K562 (cell line): Measurements from ENCODE around the gene ZCCHC24. TPM values are rescaled to one million over a fixed set of nuclear protein-coding genes. Genes with fewer than 3 reads are reported as not detected.
A peak's percentile ranks its signal among the peaks of the same experiment; 100 is the strongest.

Experiments used
- ATAC-seq: fragments of 200-7000 bp; cut with Tn5 transposase; 3 replicates; pipeline ENCODE4 v1.9.1; 2020; ENCODE audit warnings: moderate library complexity
- BruUV-seq: library from RNA; stranded (reverse); fragments of 400-500 nt; replicated peaks from 2 replicates; lab custom pipeline; 2021; lab: Mats Ljungman, UMichigan
- CTCF ChIA-PET: fragments of 300-600 bp; formaldehyde crosslinking; extraction: SDS; loops from one replicate; lab custom pipeline; 2021; ENCODE audit warnings: low intra/inter-chr PET ratio; lab: Yijun Ruan, JAX
- POLR2A ChIA-PET: fragments of 300-600, 350-650 bp; sonication (Branson Sonifier 250); formaldehyde crosslinking; extraction: SDS; loops from one replicate; lab custom pipeline; 2021; ENCODE audit warnings: antibody characterized with exemption, inconsistent platforms; lab: Yijun Ruan, JAX
- DNase-seq, 4 experiments: peaks; one replicate each; pipeline versions ENCODE4 v3.0.0 to v3.0.0-alpha.2; 2011 to 2018; ENCODE audit warnings: low spot score in 3 of 4, mixed read lengths in 3 of 4; ENCODE audit errors: extremely low read depth in 1 of 4
- FAIRE-seq: peaks from 2 replicates; lab custom pipeline; 2011; peaks lifted over from hg19 to GRCh38; lab: Jason Lieb, UNC
- H2AFZ ChIP-seq: 2 replicates; pipeline ENCODE4 v1.6.0; 2011; ENCODE audit warnings: low read depth, low read length, control low read depth, inconsistent platforms
- H3K27ac ChIP-seq: fragments of 200-600 bp; 3 replicates; pipeline ENCODE4 v1.8.0; 2011; ENCODE audit warnings: low read depth, mild to moderate bottlenecking, control low read depth, inconsistent platforms, low read length, moderate library complexity, mixed read lengths; ENCODE audit errors: extremely low read depth
- H3K27me3 ChIP-seq, 2 experiments: fragments of 300-600 bp in 1 of 2; 2 replicates in 1 of 2; 3 replicates in 1 of 2; pipeline versions ENCODE4 v1.6.0 to v1.8.0; 2011; ENCODE audit warnings: inconsistent platforms in 2 of 2, low read length in 2 of 2, mild to moderate bottlenecking in 1 of 2, mixed read lengths in 1 of 2, moderate library complexity in 1 of 2; ENCODE audit not compliant: control insufficient read depth in 2 of 2, insufficient read depth in 2 of 2
- H3K36me3 ChIP-seq: fragments of 300-600 bp; 3 replicates; pipeline ENCODE4 v1.8.0; 2011; ENCODE audit warnings: mild to moderate bottlenecking, low read length, inconsistent platforms; ENCODE audit not compliant: control insufficient read depth, insufficient read depth
- H3K4me1 ChIP-seq, 2 experiments: fragments of 200-600 bp in 1 of 2; replicated peaks in 1 of 2; 2 replicates in 1 of 2; 3 replicates in 1 of 2; pipeline versions ENCODE4 v1.5.1 to v1.8.0; 2011; ENCODE audit warnings: inconsistent platforms in 2 of 2, low read length in 2 of 2, mild to moderate bottlenecking in 1 of 2, mixed read lengths in 1 of 2, moderate library complexity in 1 of 2; ENCODE audit not compliant: control insufficient read depth in 2 of 2, insufficient read depth in 2 of 2
- H3K4me2 ChIP-seq: 2 replicates; pipeline ENCODE4 v1.6.1; 2011; ENCODE audit warnings: low read length, control low read depth, inconsistent platforms, mixed read lengths; ENCODE audit not compliant: insufficient read depth
- H3K4me3 ChIP-seq: fragments of 200-600 bp; sonication (generic), shearing (Covaris generic); 2 replicates; pipeline ENCODE4 v1.5.1; 2016; ENCODE audit warnings: control low read depth, inconsistent platforms
- H3K79me2 ChIP-seq: fragments of 200-600 bp; 3 replicates; pipeline ENCODE4 v1.8.0; 2011; ENCODE audit warnings: low read length, inconsistent platforms; ENCODE audit not compliant: control insufficient read depth, insufficient read depth
- H3K9ac ChIP-seq, 2 experiments: 2 replicates each; pipeline versions ENCODE4 v1.6.0 to v1.6.1; 2011; ENCODE audit warnings: low read depth in 2 of 2, low read length in 2 of 2, control low read depth in 1 of 2, inconsistent platforms in 1 of 2, mild to moderate bottlenecking in 1 of 2, mixed read lengths in 1 of 2; ENCODE audit not compliant: insufficient read depth in 1 of 2
- H3K9me1 ChIP-seq: one replicate; pipeline ENCODE4 v1.6.0; 2011; ENCODE audit warnings: inconsistent platforms, mild to moderate bottlenecking, low read length, moderate library complexity; ENCODE audit not compliant: control insufficient read depth, insufficient read depth
- H3K9me3 ChIP-seq: replicated peaks from 2 replicates; pipeline ENCODE4 v1.5.1; 2011; ENCODE audit warnings: low read depth, low read length, inconsistent platforms; ENCODE audit not compliant: control insufficient read depth, insufficient read depth
- H4K20me1 ChIP-seq: replicated peaks from 2 replicates; pipeline ENCODE4 v1.6.1; 2011; ENCODE audit warnings: low read length, inconsistent platforms, mixed read lengths; ENCODE audit not compliant: control insufficient read depth, insufficient read depth
- BACH1 ChIP-seq: fragments of 200-800 bp; sonication (Bioruptor generic); IDR thresholded peaks from 2 replicates; pipeline ENCODE4 v1.6.1; 2016; ENCODE audit warnings: missing genetic modification characterization, missing compliant biosample characterization
- CBFB ChIP-seq: sonication (generic); formaldehyde crosslinking; IDR thresholded peaks from 2 replicates; pipeline ENCODE4 v1.4.0; 2020; ENCODE audit warnings: mild to moderate bottlenecking, missing genetic modification reagents
- FOXP1 ChIP-seq: sonication (generic); formaldehyde crosslinking; IDR thresholded peaks from 2 replicates; pipeline ENCODE4 v1.8.0; 2022; ENCODE audit warnings: mild to moderate bottlenecking, missing genetic modification reagents
- HCFC1 ChIP-seq: IDR thresholded peaks from 2 replicates; pipeline ENCODE4 v1.6.1; 2012; ENCODE audit warnings: low read depth, low read length, improper control_type of control experiment
- HSF4 ChIP-seq: fragments of 250-450 bp; sonication (Bioruptor Pico); IDR thresholded peaks from 2 replicates; pipeline ENCODE4 v2.1.2; 2022; ENCODE audit warnings: mild to moderate bottlenecking, moderate library complexity, borderline replicate concordance
- LEF1 ChIP-seq: fragments of 450-650 bp; IDR thresholded peaks from 2 replicates; pipeline ENCODE4 v1.6.1; 2016; ENCODE audit warnings: mild to moderate bottlenecking
- RB1 ChIP-seq: fragments of 450-650 bp; IDR thresholded peaks from 2 replicates; pipeline ENCODE4 v1.6.1; 2017; ENCODE audit warnings: low read depth, mild to moderate bottlenecking
- RFX5 ChIP-seq: IDR thresholded peaks from 2 replicates; pipeline ENCODE4 v1.6.1; 2011; ENCODE audit warnings: low read depth, mild to moderate bottlenecking, improper control_type of control experiment, low read length
- SMARCA4 ChIP-seq: fragments of 450-650 bp; IDR thresholded peaks from 2 replicates; pipeline ENCODE4 v1.6.1; 2016
- ZNF134 ChIP-seq: fragments of 250-450 bp; sonication (Bioruptor Pico); conservative IDR thresholded peaks from 2 replicates; pipeline ENCODE4 v1.4.0; 2020
- ZNF239 ChIP-seq: fragments of 250-450 bp; sonication (Bioruptor Pico); IDR thresholded peaks from 2 replicates; pipeline ENCODE4 v1.4.0; 2020; ENCODE audit warnings: mild to moderate bottlenecking
- WGBS: fragments of 100-300 bp; shearing (Covaris generic); methylation state at CpG from one replicate; pipeline ENCODE4 v1.1.6; 2016; ENCODE audit warnings: low coverage, mixed read lengths; ENCODE audit not compliant: insufficient coverage; ENCODE audit errors: missing lambda C conversion rate; 5-methylcytosine and 5-hydroxymethylcytosine counted together
- in situ Hi-C: fragments of 300-500 bp; cut with MboI; formaldehyde crosslinking; loops from 4 replicates; pipeline ENCODE4 v1.15.0; 2018; ENCODE audit warnings: inconsistent platforms, mixed read lengths
- intact Hi-C: fragments of 100-400 bp; cut with micrococcal nuclease; formaldehyde crosslinking; loops from 2 replicates; pipeline ENCODE4 v1.14.2; 2022
- polyA plus RNA-seq, 8 experiments: library from polyadenylated mRNA; depleted of rRNA in 4 of 8; stranded (reverse) in 5 of 8; unstranded in 3 of 8; fragments of >200 nt; fragmentation: Nextera tagmentation in 2 of 8; fragmentation: Illumina TruSeq in 1 of 8; extraction: Ambion mirVana in 2 of 8; extraction: Trizol in 1 of 8; gene quantifications; 2 replicates each; pipeline versions ENCODE4 v1.2.1 to v1.2.3, GENCODE V29; 2011 to 2014; ENCODE audit warnings: inconsistent platforms in 1 of 8, missing spikeins in 1 of 8
- total RNA-seq, 7 experiments: library from RNA; depleted of rRNA in 6 of 7; stranded (reverse); fragments of >200 nt in 6 of 7; fragmentation: Illumina TruSeq in 2 of 7; extraction: Trizol in 2 of 7; gene quantifications; 2 replicates each; pipeline versions ENCODE4 v1.2.1 to v1.2.3, GENCODE V29; 2011 to 2021; ENCODE audit warnings: low replicate concordance in 1 of 7
- TF ChIP-seq, protein P1 (sequence below), 2 experiments: fragments of 450-650 bp; conservative IDR thresholded peaks; 2 replicates each; pipeline ENCODE4 v1.6.1; 2017; ENCODE audit warnings: mild to moderate bottlenecking in 2 of 2, moderate library complexity in 2 of 2
- TF ChIP-seq, protein P2 (sequence below): fragments of 450-650 bp; IDR thresholded peaks from one replicate; pipeline ENCODE4 v1.6.1; 2018; ENCODE audit warnings: mild to moderate bottlenecking, moderate library complexity; ENCODE audit not compliant: partially characterized antibody

ZCCHC24 gene
- total and polyA plus RNA-seq, 9 of the 15 experiments (the other 6 are each of a cell fraction or from before 2014, with no cell fraction given): 0.84 to 11.0 (median 4.6) TPM

DNA sequence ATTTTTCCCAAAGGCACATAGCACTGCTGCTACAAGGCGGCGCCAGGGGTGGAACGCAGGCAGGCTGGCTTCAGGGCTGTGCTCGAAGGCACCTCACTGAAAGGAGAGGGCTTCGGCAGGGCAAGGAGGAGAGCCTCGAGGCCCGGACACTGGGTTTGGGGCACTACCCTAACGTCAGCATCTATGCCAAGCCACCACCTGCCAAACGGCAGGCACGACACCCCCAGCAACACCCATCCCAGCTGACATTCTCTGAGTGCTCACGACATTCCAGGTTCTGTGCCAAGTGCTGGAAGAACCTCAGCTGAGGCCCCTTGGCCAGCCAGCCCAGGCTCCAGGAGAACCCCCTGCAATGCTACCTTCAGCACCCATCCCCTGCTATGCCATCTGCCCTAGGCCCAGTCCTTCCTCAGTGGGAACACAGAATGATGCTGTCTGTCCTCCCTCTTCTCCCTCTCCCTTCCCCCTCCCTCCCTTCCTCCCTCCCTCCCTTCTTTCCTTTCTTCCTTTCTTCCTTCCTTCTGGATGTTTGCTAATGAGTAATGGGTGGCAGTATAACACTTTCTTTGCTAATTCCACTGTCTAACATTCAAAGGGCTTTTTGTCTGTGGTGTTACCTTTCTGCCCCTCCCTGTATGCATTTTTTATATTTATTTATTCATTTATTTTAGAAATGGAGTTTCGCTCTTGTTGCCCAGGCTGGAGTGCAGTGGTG is 24.3 kb downstream of the ZCCHC24 start:
- Histone ChIP-seq H3K9ac (0 out of 4 replicates have a peak overlapping the region, but pooled peaks of 1 of the 2 experiments have one; percentile 10), H3K79me2 (no peaks in the 10 kb centered on the region), H3K36me3 (no peaks in the 10 kb centered on the region; the same call in 2 of the 3 replicates), H3K9me3 (no peaks in the 10 kb centered on the region), H3K4me2 (no peak overlapping the region), H3K27ac (no peak overlapping the region), H3K4me3 (no peak overlapping the region), H3K27me3 (no peaks in the 10 kb centered on the region), H3K9me1 (no peaks in the 10 kb centered on the region), H3K4me1 (peaks cover 5 to 8% of the 10 kb centered on the region in 2 experiments; a peak in 3 of 5 replicates), H2AFZ (no peak overlapping the region), H4K20me1 (no peaks in the 10 kb centered on the region)
- 68% methylated on average over 12 of the region's 12 CpGs for WGBS
- DNase-seq: no peak
- ATAC-seq: no peak
- intact Hi-C loops (no loop called here), in situ Hi-C loops (no loop called here)
- CTCF ChIA-PET: no interaction called here
- BruUV-seq: no TSS peak
- FAIRE-seq: no peak
- POLR2A ChIA-PET: no interaction called here
- no peak for TF ChIP-seq HCFC1
- TF ChIP-seq SMARCA4: no peak
- no peak for TF ChIP-seq FOXP1 (CRISPR knock-in tag)
- TF ChIP-seq CBFB (CRISPR knock-in tag): no peak
- TF ChIP-seq, protein P1, sequence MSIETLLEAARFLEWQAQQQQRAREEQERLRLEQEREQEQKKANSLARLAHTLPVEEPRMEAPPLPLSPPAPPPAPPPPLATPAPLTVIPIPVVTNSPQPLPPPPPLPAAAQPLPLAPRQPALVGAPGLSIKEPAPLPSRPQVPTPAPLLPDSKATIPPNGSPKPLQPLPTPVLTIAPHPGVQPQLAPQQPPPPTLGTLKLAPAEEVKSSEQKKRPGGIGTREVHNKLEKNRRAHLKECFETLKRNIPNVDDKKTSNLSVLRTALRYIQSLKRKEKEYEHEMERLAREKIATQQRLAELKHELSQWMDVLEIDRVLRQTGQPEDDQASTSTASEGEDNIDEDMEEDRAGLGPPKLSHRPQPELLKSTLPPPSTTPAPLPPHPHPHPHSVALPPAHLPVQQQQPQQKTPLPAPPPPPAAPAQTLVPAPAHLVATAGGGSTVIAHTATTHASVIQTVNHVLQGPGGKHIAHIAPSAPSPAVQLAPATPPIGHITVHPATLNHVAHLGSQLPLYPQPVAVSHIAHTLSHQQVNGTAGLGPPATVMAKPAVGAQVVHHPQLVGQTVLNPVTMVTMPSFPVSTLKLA (conservative IDR thresholded peaks at IDR 0.05): no peak
- no peak for TF ChIP-seq BACH1 (tag)
- TF ChIP-seq, protein P2, sequence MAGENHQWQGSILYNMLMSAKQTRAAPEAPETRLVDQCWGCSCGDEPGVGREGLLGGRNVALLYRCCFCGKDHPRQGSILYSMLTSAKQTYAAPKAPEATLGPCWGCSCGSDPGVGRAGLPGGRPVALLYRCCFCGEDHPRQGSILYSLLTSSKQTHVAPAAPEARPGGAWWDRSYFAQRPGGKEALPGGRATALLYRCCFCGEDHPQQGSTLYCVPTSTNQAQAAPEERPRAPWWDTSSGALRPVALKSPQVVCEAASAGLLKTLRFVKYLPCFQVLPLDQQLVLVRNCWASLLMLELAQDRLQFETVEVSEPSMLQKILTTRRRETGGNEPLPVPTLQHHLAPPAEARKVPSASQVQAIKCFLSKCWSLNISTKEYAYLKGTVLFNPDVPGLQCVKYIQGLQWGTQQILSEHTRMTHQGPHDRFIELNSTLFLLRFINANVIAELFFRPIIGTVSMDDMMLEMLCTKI: no peak
- no peak for TF ChIP-seq ZNF239
- TF ChIP-seq RB1: no peak
- TF ChIP-seq LEF1: no peak
- TF ChIP-seq ZNF134: no peak
- TF ChIP-seq RFX5: no peak
- no peak for TF ChIP-seq HSF4 (CRISPR knock-in tag)
